Measurements from ENCODE around the gene SSH2.

GRCh38 chr17:29909236-29910003, 20.6 kb downstream of the SSH2 start:
- no peak for TF ChIP-seq CTCF (conservative IDR thresholded peaks at IDR 0.05; ENCODE audit: low read depth, low read length)
- TF ChIP-seq EZH2 (IDR thresholded peaks at IDR 0.05; ENCODE audit: low read length, unreplicated experiment) = no peak
- TF ChIP-seq EZH2phosphoT487 (IDR thresholded peaks at IDR 0.05; ENCODE audit: borderline replicate concordance, low read length) = no peak

All from PC-3 (cell line).